Tibial artery (tissue), 4 donors: ENCODE results near the gene ADCY9.

ENCODE experiments used
- DNase-seq, 2 donors: peaks; one replicate each; pipeline ENCODE4 v3.0.0-alpha.2; 2019
- H3K27ac ChIP-seq, 2 donors: fragments of 200-600 bp; sonication (generic) in 1 of 2; 1 replicate in 1 of 2; 2 replicates in 1 of 2; pipeline ENCODE4 v1.5.1; 2018 to 2019; ENCODE audit warnings: mild to moderate bottlenecking in 1 of 2
- H3K27me3 ChIP-seq, 2 donors: fragments of 200-600 bp; sonication (generic) in 1 of 2; one replicate each; pipeline versions ENCODE4 v1.5.1 to v1.6.0; 2016 to 2019
- H3K36me3 ChIP-seq, 3 donors: fragments of 200-600 bp; sonication (generic) in 2 of 3; one replicate each; pipeline ENCODE4 v1.5.1; 2016 to 2019; ENCODE audit warnings: mild to moderate bottlenecking in 2 of 3
- H3K4me1 ChIP-seq, 4 donors: fragments of 200-600 bp; sonication (generic) in 2 of 4; 1 replicate in 3 of 4; 2 replicates in 1 of 4; pipeline ENCODE4 v1.5.1; 2016 to 2019
- H3K4me3 ChIP-seq, 2 donors: fragments of 200-600 bp; sonication (generic) in 1 of 2; 1 replicate in 1 of 2; 2 replicates in 1 of 2; pipeline ENCODE4 v1.5.1; 2018 to 2019; ENCODE audit warnings: mild to moderate bottlenecking in 2 of 2
- H3K9me3 ChIP-seq, 3 donors: fragments of 200-600 bp; sonication (generic) in 1 of 3; one replicate each; pipeline ENCODE4 v1.5.1; 2016 to 2019
- CTCF ChIP-seq, 2 experiments: fragments of 200-600 bp in 1 of 2; fragments of 450-650 bp in 1 of 2; IDR thresholded peaks; one replicate each; pipeline ENCODE4 v1.5.1; 2017 to 2019; ENCODE audit warnings: antibody characterized with exemption in 2 of 2, mild to moderate bottlenecking in 1 of 2, moderate library complexity in 1 of 2
- intact Hi-C: fragments of 100-400 bp; cut with DNase I; formaldehyde crosslinking; loops from one replicate; pipeline ENCODE4 v1.15.0; 2023; ENCODE audit warnings: low total_unique reads

Gene ADCY9

DNA sequence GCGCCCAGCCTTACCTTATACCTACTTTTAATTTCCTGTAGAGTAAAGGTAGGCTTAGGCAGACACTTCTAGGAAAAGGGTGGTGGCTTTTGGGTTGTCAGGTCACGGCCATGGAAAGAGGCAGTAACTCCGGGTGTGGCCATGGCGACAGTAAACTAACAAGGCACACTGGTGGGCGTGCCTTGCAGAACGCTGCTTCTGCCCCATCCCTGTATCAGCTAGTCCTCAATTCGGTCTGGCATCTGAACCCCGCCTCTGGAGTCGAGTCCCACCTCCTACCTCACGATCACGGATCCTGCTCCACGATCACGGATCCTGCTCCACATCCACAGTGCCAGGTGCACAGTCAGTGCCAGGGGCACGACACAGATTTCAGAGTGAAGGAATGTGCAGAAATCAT, 5.6 kb downstream of the ADCY9 start:
- H3K27me3 ChIP-seq, result no peaks in the 10 kb centered on the region
- intact Hi-C loops, result loop anchor here (10.0 kb wide), 2 partner anchors 96 to 126 kb away; no protein-coding TSS in a partner anchor
- no peaks in the 10 kb centered on the region for H3K9me3 ChIP-seq
- peak overlapping the region; percentile 68 to 72 for H3K4me3 ChIP-seq
- peaks cover 0 to 61% (median 40%) of the 10 kb centered on the region in 4 donors for H3K4me1 ChIP-seq
- DNase-seq, result no peak
- TF ChIP-seq CTCF (IDR thresholded peaks at IDR 0.05), result no peak
- H3K27ac ChIP-seq, result peak overlapping the region; percentile 44 to 70
- H3K36me3 ChIP-seq, result no peaks in the 10 kb centered on the region

DNA sequence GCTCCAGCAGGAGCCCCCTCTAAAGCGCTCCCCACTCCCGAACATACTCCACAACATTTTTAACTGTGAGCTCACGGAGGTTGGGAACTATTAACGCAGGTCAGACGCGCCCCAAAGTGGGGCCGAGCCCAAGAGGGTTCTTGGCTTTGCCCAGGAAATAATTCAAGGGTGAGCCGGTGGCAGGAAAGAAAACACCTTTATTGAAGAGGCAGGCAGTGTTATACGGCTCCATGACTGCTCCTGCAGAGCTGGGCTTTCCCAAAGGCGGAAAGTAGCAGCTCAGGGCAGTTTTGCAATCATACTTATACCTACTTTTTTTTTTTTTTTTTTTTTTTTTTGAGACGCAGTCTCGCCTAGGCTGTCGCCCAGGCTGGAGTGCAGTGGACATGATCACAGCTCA, 6.2 kb downstream of the ADCY9 start:
- no peak overlapping the region for H3K27ac ChIP-seq
- TF ChIP-seq CTCF (IDR thresholded peaks at IDR 0.05), result no peak
- DNase-seq, result no peak
- intact Hi-C loops, result loop anchor here (10.0 kb wide), 2 partner anchors 95 to 125 kb away; no protein-coding TSS in a partner anchor
- no peaks in the 10 kb centered on the region for H3K9me3 ChIP-seq
- no peak overlapping the region for H3K4me3 ChIP-seq
- peaks cover 0 to 63% (median 38%) of the 10 kb centered on the region in 4 donors for H3K4me1 ChIP-seq
- no peaks in the 10 kb centered on the region for H3K27me3 ChIP-seq
- H3K36me3 ChIP-seq, result no peaks in the 10 kb centered on the region

GRCh38 chr16:4109250-4109736, 6.9 kb downstream of the ADCY9 start:
- no peak for DNase-seq
- H3K27me3 ChIP-seq, result no peaks in the 10 kb centered on the region
- intact Hi-C loops, result no loop called here
- H3K4me3 ChIP-seq, result no peak overlapping the region
- H3K4me1 ChIP-seq, result peaks cover 0 to 55% (median 31%) of the 10 kb centered on the region in 4 donors
- H3K27ac ChIP-seq, result no peak overlapping the region
- no peaks in the 10 kb centered on the region for H3K36me3 ChIP-seq
- no peak for TF ChIP-seq CTCF (IDR thresholded peaks at IDR 0.05)
- H3K9me3 ChIP-seq, result no peaks in the 10 kb centered on the region

- H3K27me3 ChIP-seq, result no peaks in the 10 kb centered on the region
- DNase-seq, result no peak
Observed at GRCh38 chr16:4106516-4106915, 9.7 kb downstream of the ADCY9 start.

DNA sequence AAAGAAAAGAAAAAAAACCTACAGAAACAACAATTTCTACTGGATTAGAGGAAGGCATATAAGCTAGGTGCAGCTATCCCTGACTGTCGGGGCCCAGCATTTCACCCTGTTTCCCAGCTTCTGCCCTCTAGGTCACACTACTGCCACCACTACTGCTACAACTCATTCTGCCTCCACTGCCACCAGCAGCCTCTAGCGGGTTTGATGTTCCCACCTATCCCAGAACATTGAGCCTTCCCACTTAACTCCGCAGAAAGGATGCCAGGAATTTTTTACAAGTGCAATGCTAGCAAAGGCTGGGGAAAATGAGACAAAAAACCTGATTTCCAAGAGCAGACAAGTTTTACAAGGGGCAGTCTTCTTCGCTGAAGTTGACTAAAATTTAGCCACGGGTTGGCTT, 10.4 kb downstream of the ADCY9 start:
- H3K4me3 ChIP-seq, result no peak overlapping the region
- no peak for TF ChIP-seq CTCF (IDR thresholded peaks at IDR 0.05)
- DNase-seq, result no peak
- no peaks in the 10 kb centered on the region for H3K9me3 ChIP-seq
- H3K27me3 ChIP-seq, result no peaks in the 10 kb centered on the region
- H3K4me1 ChIP-seq, result peaks cover 0 to 48% (median 21%) of the 10 kb centered on the region in 4 donors
- H3K27ac ChIP-seq, result no peak overlapping the region
- intact Hi-C loops, result no loop called here
- peaks cover 0 to 7% (median 0%) of the 10 kb centered on the region in 3 donors for H3K36me3 ChIP-seq

More at GRCh38 chr16:4106516-4106915, 9.7 kb downstream of the ADCY9 start:
- TF ChIP-seq CTCF (IDR thresholded peaks at IDR 0.05), result no peak
- no peak overlapping the region for H3K27ac ChIP-seq
- no peak overlapping the region for H3K4me3 ChIP-seq
- intact Hi-C loops, result no loop called here
- peaks cover 0 to 50% (median 24%) of the 10 kb centered on the region in 4 donors for H3K4me1 ChIP-seq
- no peaks in the 10 kb centered on the region for H3K9me3 ChIP-seq
- peaks cover 0 to 7% (median 0%) of the 10 kb centered on the region in 3 donors for H3K36me3 ChIP-seq
